ENCODE measurements around the gene EP300. TPM values are rescaled to one million over a fixed set of nuclear protein-coding genes. Genes with fewer than 3 reads are reported as not detected.
A peak's percentile ranks its signal among the peaks of the same experiment; 100 is the strongest.
"Not testable (repeated sequence)": the region's sequence is repeated elsewhere in the genome, so short reads cannot be mapped to it uniquely, and the experiment has no call there.

Gene EP300
- total and polyA plus RNA-seq, 10 donors = 3.9 to 196 (median 113) TPM

DNA sequence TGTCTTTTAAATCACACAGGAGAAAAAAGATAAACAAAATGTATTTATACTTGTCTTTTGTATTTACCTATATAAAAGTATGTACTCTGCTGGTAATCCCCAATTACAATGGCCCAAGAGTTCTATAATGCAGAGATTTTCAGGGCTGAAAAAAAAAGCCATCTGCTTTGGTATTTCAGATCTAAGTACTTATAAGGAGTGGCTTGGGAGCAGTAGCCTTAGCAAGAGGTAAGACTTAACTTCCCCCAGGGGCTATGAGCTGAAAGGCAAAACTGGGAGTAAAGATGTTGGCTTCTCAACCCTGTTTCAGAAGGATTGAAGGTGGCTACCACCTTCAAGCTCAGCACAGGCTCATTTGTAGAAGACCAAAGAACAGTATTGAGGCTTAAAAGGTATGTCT, 35.3 kb upstream of the EP300 start:
- H3K27ac ChIP-seq = no peak overlapping the region
- no peak overlapping the region for H3K4me3 ChIP-seq
- no peaks in the 10 kb centered on the region for H3K4me1 ChIP-seq
- no peaks in the 10 kb centered on the region for H3K9me3 ChIP-seq
- no peaks in the 10 kb centered on the region for H3K36me3 ChIP-seq
- TF ChIP-seq, protein P1, sequence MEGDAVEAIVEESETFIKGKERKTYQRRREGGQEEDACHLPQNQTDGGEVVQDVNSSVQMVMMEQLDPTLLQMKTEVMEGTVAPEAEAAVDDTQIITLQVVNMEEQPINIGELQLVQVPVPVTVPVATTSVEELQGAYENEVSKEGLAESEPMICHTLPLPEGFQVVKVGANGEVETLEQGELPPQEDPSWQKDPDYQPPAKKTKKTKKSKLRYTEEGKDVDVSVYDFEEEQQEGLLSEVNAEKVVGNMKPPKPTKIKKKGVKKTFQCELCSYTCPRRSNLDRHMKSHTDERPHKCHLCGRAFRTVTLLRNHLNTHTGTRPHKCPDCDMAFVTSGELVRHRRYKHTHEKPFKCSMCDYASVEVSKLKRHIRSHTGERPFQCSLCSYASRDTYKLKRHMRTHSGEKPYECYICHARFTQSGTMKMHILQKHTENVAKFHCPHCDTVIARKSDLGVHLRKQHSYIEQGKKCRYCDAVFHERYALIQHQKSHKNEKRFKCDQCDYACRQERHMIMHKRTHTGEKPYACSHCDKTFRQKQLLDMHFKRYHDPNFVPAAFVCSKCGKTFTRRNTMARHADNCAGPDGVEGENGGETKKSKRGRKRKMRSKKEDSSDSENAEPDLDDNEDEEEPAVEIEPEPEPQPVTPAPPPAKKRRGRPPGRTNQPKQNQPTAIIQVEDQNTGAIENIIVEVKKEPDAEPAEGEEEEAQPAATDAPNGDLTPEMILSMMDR (IDR thresholded peaks at IDR 0.05 in 8 of 11, conservative IDR thresholded peaks at IDR 0.05 in 3 of 11) = no peak
- TF ChIP-seq POLR2A (IDR thresholded peaks at IDR 0.05) (no peak), POLR2AphosphoS5 (IDR thresholded peaks at IDR 0.05) (no peak)
- intact Hi-C loops (cut with DNase I; ENCODE audit: low total_unique reads) = no loop called here
- no peaks in the 10 kb centered on the region for H3K27me3 ChIP-seq (replicated peaks in 1 of 7)
- no peak for DNase-seq

DNA sequence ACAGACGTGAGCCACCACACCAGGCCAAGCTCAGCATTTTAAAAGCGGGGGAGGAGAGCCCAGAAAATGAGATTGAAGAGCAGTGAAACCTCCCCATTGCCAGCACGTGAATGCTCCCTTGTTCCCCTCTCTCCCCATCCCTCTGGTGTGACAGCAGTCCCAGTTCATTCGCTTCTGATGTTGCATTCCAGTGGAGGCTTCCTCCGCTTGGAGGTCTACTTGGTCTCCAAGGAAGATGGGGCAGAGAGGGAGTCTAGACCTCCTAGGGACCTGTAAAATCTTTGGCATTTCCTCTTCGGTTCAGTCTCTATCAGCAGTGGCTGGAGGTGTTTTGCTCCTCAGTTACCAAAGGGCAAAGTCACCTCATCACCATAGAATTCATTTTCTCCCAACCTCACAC, 30.2 kb upstream of the EP300 start:
- no peaks in the 10 kb centered on the region for H3K36me3 ChIP-seq
- no peak overlapping the region for H3K4me3 ChIP-seq
- WGBS, 5 donors = 81 to 87% (median 84%) methylated on average over 6 of the region's 6 CpGs
- intact Hi-C loops (cut with DNase I; ENCODE audit: low total_unique reads) = no loop called here
- peak; percentile 18 for DNase-seq
- H3K4me1 ChIP-seq = no peaks in the 10 kb centered on the region
- H3K27me3 ChIP-seq (replicated peaks in 1 of 7) = no peaks in the 10 kb centered on the region
- TF ChIP-seq, protein P1 (IDR thresholded peaks at IDR 0.05 in 8 of 11, conservative IDR thresholded peaks at IDR 0.05 in 3 of 11) = no peak
- TF ChIP-seq POLR2A (IDR thresholded peaks at IDR 0.05) (no peak), POLR2AphosphoS5 (IDR thresholded peaks at IDR 0.05) (no peak)
- no peaks in the 10 kb centered on the region for H3K9me3 ChIP-seq
- H3K27ac ChIP-seq = no peak overlapping the region

- H3K27me3 ChIP-seq (replicated peaks in 1 of 7); DNase-seq; H3K4me3 ChIP-seq; H3K27ac ChIP-seq; intact Hi-C loops (cut with DNase I; ENCODE audit: low total_unique reads); H3K36me3 ChIP-seq; H3K9me3 ChIP-seq: not testable (repeated sequence)
- 94 to 98% (median 95%) methylated on average over 11 to 15 of the region's 15 CpGs for WGBS, 5 donors
- H3K4me1 ChIP-seq = peaks cover 0 to 17% (median 9%) of the 10 kb centered on the region in 6 donors
These were observed 28.1 kb upstream of the EP300 start for GRCh38 chr22:41064326-41064725.

DNA sequence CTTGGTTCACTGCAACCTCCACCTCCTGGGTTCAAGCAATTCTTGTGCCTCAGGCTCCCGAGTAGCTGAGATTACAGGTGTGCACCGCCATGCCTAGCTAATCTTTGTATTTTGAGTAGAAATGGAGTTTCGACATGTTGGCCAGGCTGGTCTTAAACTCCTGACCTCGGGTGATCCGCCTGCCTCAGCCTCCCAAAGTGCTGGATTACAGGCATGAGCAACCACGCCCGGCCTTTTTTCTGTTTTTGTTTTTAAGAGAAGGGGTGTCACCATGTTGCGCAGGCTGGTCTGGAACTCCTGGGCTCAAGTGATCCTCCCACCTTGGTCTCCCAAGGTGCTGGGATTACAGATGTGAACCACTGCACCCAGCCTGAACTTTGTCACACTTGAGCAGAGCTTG, 26.1 kb upstream of the EP300 start:
- H3K36me3 ChIP-seq; intact Hi-C loops (cut with DNase I; ENCODE audit: low total_unique reads); H3K4me3 ChIP-seq; H3K9me3 ChIP-seq; DNase-seq; H3K27ac ChIP-seq; H3K27me3 ChIP-seq (replicated peaks in 1 of 7): not testable (repeated sequence)
- WGBS, 5 donors = 92 to 98% (median 95%) methylated on average over 8 of the region's 8 CpGs
- H3K4me1 ChIP-seq = peaks cover 0 to 33% (median 17%) of the 10 kb centered on the region in 6 donors

DNA sequence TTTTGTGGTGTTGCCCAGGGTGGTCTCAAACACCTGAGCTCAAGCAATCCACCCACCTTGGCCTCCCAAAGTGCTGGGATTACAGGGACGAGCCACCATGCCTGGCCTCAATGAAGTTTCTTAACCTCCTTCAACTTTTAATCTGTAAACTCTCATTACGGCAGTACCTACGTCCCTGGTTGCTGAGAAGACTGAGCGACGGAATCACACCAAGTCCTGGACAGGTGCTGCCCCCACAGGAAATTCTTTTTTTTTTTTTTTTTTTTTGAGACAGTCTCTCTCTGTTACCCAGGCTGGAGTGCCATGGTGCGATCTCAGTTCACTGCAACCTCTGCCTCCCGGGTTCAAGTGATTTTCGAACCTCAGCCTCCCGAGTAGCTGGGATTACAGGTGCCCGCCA, 24.4 kb upstream of the EP300 start:
- H3K27ac ChIP-seq = peak overlapping the region in 2 of 8 donors; percentile 83 to 86
- H3K36me3 ChIP-seq; H3K9me3 ChIP-seq; H3K27me3 ChIP-seq (replicated peaks in 1 of 7); H3K4me3 ChIP-seq; intact Hi-C loops (cut with DNase I; ENCODE audit: low total_unique reads): not testable (repeated sequence)
- WGBS, 5 donors = 86 to 90% (median 90%) methylated on average over 10 of the region's 10 CpGs
- H3K4me1 ChIP-seq = peaks cover 0 to 33% (median 17%) of the 10 kb centered on the region in 6 donors
- DNase-seq = peak; percentile 35

DNA sequence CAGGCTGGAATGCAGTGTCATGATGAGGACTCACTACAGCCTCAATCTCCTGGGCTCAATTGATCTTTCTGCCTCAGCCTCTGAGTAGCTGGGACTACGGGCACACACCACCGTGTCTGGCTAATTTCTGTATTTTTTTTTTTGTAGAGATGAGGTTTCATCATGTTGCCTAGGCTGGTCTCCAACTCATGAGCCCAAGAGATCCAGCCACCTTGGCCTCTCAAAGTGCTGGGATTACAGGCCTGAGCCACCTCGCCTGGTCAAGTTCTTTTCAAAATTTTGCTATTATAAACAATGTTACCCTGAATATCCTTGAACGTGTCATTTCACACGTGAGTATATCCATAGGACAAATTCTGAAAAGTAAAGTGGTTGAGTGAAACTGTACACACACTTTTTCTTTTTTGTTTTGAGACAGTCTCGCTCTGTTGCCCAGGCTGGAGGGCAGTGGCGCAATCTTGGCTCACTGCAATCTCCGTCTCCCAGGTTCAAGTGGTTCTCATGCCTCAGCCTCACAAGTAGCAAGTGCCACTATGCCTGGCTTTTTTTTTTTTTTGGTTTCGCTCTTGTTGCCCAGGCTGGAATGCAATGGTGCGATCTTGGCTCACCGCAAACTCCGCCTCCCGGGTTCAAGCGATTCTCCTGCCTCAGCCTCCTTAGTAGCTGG, 21.6 kb upstream of the EP300 start:
- Histone ChIP-seq H3K27ac (peak overlapping the region in 3 of 8 donors; percentile 14 to 31 (median 15)), H3K36me3 (no peaks in the 10 kb centered on the region), H3K4me1 (peaks cover 0 to 33% (median 17%) of the 10 kb centered on the region in 6 donors), H3K4me3 (no peak overlapping the region), H3K9me3 (no peaks in the 10 kb centered on the region), H3K27me3 (replicated peaks in 1 of 7) (no peaks in the 10 kb centered on the region)
- intact Hi-C loops (cut with DNase I; ENCODE audit: low total_unique reads) = no loop called here
- TF ChIP-seq POLR2AphosphoS5 (IDR thresholded peaks at IDR 0.05) (no peak), POLR2A (IDR thresholded peaks at IDR 0.05) (no peak)
- TF ChIP-seq, protein P1 (IDR thresholded peaks at IDR 0.05 in 8 of 11, conservative IDR thresholded peaks at IDR 0.05 in 3 of 11) = no peak
- no peak for DNase-seq
- 80 to 89% (median 88%) methylated on average over 14 of the region's 14 CpGs for WGBS, 5 donors

Measured in spleen (tissue), 11 donors.